ENCODE measurements around the gene IQGAP2.

GRCh38 chr5:76487386-76487785 is 84.3 kb downstream of the IQGAP2 start:
- TF ChIP-seq, protein P1, sequence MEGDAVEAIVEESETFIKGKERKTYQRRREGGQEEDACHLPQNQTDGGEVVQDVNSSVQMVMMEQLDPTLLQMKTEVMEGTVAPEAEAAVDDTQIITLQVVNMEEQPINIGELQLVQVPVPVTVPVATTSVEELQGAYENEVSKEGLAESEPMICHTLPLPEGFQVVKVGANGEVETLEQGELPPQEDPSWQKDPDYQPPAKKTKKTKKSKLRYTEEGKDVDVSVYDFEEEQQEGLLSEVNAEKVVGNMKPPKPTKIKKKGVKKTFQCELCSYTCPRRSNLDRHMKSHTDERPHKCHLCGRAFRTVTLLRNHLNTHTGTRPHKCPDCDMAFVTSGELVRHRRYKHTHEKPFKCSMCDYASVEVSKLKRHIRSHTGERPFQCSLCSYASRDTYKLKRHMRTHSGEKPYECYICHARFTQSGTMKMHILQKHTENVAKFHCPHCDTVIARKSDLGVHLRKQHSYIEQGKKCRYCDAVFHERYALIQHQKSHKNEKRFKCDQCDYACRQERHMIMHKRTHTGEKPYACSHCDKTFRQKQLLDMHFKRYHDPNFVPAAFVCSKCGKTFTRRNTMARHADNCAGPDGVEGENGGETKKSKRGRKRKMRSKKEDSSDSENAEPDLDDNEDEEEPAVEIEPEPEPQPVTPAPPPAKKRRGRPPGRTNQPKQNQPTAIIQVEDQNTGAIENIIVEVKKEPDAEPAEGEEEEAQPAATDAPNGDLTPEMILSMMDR (IDR thresholded peaks at IDR 0.05): no peak
- no peak for TF ChIP-seq EZH2 (IDR thresholded peaks at IDR 0.05; ENCODE audit: borderline replicate concordance, insufficient read depth, low read depth, low read length, poor library complexity, severe bottlenecking)
